ENCODE results near the gene FIBCD1. TPM values are rescaled to one million over a fixed set of nuclear protein-coding genes. Genes with fewer than 3 reads are reported as not detected.

FIBCD1 gene
- total RNA-seq, 1 experiment from 2014 or later: 7.1 TPM

DNA sequence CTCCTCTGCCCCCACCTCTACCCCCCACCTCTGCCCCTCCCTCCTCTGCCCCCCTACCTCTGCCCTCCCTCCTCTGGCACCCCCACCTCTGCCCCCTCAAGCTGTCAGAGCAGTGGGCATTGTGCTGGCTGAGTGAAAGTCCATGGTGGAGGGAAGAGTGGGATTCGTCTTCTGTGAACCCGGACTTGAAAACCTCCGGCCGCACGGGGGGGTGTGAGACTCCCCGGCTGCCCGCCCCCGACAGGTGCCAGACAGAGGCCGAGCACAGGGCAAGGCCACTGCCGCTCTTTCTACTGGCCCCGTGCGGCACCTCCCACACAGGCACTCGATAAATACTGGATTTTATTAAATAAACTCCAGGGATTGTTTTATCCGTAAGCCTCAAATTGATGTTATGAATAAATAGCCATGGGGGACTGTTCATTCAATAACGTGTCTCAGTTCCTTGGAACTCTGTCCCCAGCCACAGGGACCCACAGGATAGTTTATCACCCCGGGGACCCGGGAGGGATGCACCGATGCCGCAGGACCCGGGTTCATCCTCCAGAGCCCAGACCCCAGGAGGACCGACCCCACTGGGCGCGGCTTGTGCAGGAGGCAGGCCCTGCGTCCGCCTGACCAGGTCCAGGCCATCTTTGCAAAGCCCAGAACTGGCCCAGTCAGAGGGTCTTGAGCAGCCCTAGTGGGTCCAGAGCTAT lies 39.8 kb downstream of the FIBCD1 start:
- H3K36me3 Mint-ChIP-seq (ENCODE audit: insufficient read depth in 1 of 3, low read depth in 3 of 3): no peaks in the 10 kb centered on the region

More for the DNA sequence above, 39.8 kb downstream of the FIBCD1 start:
- Histone ChIP-seq H2AK5ac (ENCODE audit: insufficient read length, low read length) (no peak overlapping the region), H2BK15ac (ENCODE audit: low read depth, low read length) (no peak overlapping the region), H3K79me2 (ENCODE audit: insufficient read depth, low read length) (no peaks in the 10 kb centered on the region), H3K27ac (ENCODE audit: insufficient read length, low read depth, low read length) (no peak overlapping the region), H2BK20ac (ENCODE audit: low read depth, low read length, poor library complexity, severe bottlenecking) (no peak overlapping the region), H3K4me2 (ENCODE audit: insufficient read depth, insufficient read length, low read length) (no peak overlapping the region), H3K18ac (ENCODE audit: insufficient read length, low read depth, low read length) (no peak overlapping the region), H3K4me1 (ENCODE audit: insufficient read depth, low read length) (no peaks in the 10 kb centered on the region), H4K91ac (ENCODE audit: insufficient read length, low read depth, low read length) (no peak overlapping the region), H3T11ph (ENCODE audit: low read length) (no peak overlapping the region), H3K27me3 (ENCODE audit: insufficient read depth, low read length) (no peaks in the 10 kb centered on the region), H3K14ac (ENCODE audit: insufficient read depth, low read length) (no peak overlapping the region), H3K9ac (ENCODE audit: extremely low read depth, insufficient read length, low read length) (no peak overlapping the region), H2AFZ (ENCODE audit: low read length) (no peak overlapping the region), H3K79me1 (ENCODE audit: insufficient read depth, low read depth, low read length, poor library complexity, severe bottlenecking) (no peaks in the 10 kb centered on the region), H3K23ac (ENCODE audit: insufficient read length, low read depth, low read length) (no peak overlapping the region), H2BK12ac (ENCODE audit: insufficient read length, low read depth, low read length) (no peak overlapping the region), H3K4ac (ENCODE audit: low read depth, low read length) (no peak overlapping the region), H3K23me2 (ENCODE audit: insufficient read length, low read depth, low read length, poor library complexity, severe bottlenecking) (no peaks in the 10 kb centered on the region), H2BK5ac (ENCODE audit: insufficient read length, low read length) (no peak overlapping the region), H4K5ac (ENCODE audit: insufficient read length, low read depth, low read length) (no peak overlapping the region), H3K9me3 (ENCODE audit: control insufficient read depth, low read depth, low read length) (no peaks in the 10 kb centered on the region), H3K56ac (ENCODE audit: insufficient read length, low read depth, low read length) (no peak overlapping the region), H2BK120ac (ENCODE audit: low read depth, low read length, poor library complexity, severe bottlenecking) (no peak overlapping the region), H4K8ac (replicated peaks; ENCODE audit: insufficient read length, low read depth, low read length) (no peak overlapping the region), H4K20me1 (ENCODE audit: control insufficient read depth, insufficient read depth, insufficient read length) (no peaks in the 10 kb centered on the region)
- no peak overlapping the region for H3K27ac Mint-ChIP-seq
- H3K4me3 Mint-ChIP-seq: no peak overlapping the region
- H3K4me1 Mint-ChIP-seq: peaks cover 0 to 6% of the 10 kb centered on the region in 2 experiments; a peak in 1 of 4 replicates
- H3K27me3 Mint-ChIP-seq (ENCODE audit: low read depth): peaks cover 3% of the 10 kb centered on the region; the same call in 1 of the 2 replicates
- H3K9me3 Mint-ChIP-seq: no peaks in the 10 kb centered on the region
- no peak for TF ChIP-seq CTCF (conservative IDR thresholded peaks at IDR 0.05)
- DNase-seq: no peak
- no CpG with 5 or more reads among the region's 25 CpGs for WGBS (ENCODE audit: extremely low coverage, insufficient read length, low lambda C conversion rate)

Data from H9 (cell line).